NCI-H187 treated with DMSO at 0.1 percent for 48 hours (cell line): ENCODE measurements around the gene RAD51B.

ENCODE experiments used
- DNase-seq: peaks from one replicate; lab custom pipeline; 2025; lab: John Stamatoyannopoulos, UW

Gene RAD51B

DNA sequence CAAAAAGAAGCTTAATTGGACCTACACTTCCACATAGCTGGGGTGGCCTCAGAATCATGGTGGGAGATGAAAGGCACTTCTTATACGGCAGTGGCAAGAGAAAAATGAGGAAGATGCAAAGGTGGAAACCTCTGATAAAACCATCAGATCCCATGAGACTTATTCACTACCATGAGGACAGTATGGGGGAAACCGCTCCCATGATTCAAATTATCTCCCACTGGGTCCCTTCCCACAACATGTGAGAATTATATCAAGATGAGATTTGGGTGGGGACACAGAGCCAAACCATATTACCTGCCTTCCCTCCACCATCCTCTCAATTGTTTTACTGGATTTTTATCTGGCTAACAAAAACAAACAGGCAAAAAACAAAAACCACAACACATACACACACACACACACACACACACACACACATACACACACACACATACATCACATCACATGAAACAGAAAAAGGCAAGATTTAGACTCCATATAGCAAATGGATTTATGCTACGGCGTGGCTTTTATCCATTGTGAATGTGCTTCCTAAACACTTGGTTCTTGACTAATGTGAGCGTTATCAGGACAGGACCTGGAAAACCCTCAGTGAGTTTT is 906.6 kb downstream of the RAD51B start:
- no peak for DNase-seq

DNA sequence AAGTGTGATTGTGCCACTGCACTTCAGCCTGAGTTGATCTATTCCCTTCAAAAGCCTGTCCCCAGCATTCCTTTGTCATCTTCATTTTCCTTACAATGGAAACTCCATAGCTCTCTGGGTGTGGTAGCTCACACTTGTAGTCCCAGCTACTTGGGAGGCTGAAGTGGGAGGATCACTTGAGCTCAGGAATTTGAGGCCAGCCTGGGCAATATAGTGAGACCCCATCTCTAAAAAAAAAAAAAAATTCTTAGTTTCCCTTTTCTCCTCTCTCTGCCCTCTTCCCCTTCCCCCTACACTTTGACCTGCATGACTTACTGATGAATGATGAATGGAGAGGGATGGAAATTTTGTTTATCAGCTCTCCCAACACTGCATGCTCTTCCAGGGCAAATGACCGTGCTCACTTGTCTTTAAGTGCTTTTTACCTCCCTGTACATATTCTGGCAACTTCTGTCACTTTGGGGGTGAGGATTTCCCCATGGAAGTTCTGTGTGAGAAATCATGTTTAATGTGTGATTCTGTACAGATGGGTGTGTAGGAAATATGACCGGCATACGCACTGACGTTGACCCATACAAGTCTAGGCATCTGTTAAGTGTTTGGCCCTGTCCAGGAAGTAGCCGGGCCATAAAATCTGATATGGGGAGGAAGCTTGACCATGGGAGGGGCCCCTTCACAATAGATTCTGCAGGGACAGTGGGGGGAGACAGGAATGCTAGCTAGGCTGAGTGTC is 907.9 kb downstream of the RAD51B start:
- no peak for DNase-seq

DNA sequence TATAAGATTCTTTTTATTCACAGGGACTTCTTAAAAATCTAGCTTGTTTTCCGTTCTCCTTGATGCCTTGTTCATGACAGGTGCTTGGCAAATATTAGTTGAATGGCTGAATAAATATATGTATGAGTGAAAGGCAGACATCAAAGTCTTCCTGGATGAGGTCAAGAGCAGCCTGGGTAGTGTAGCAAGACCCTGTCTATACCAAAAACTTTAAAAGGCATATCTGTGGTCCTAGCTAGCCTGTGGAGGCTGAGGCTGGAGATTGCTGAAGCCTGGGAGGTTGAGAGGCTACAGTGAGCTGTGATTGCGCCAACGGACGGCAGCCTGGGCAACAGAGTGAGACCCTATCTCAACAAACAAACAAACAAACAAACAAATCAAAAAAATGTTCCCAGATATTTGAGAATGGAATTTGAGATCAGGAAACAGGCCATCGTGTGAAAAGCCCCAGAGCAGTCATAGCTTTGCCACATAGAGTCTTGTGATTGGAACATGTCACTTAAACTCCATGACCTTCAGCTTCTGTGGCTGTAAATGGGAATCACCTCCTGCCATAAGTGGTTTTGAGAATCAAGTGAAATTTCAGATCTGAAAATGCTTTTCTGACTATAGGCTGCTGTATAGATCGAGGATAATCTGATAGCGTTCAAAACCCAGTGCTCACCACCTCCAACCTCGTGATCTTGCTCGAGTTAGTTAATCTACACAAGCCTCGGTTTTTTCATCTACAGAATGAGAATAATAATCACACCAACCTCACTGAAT is 908.9 kb downstream of the RAD51B start:
- DNase-seq = no peak

DNA sequence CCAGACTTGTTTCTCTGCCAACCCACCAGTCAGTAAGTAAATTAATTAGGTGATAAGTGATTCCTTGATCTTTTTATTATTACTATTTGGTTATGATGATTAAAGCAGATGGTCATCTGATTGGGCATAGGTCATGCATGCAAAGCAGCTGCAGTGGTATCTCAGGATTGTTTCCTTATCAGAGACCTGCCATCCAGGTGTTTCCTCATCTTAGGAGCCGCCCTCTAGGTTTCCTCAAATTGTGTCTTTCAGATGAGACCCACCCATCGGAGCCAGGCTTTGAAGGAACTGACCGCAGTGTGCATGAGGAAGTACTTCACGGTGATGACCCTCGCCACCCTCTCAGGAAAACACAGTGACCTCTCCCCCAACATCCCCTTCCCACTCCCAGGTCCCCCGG is 910.0 kb downstream of the RAD51B start:
- no peak for DNase-seq

DNA sequence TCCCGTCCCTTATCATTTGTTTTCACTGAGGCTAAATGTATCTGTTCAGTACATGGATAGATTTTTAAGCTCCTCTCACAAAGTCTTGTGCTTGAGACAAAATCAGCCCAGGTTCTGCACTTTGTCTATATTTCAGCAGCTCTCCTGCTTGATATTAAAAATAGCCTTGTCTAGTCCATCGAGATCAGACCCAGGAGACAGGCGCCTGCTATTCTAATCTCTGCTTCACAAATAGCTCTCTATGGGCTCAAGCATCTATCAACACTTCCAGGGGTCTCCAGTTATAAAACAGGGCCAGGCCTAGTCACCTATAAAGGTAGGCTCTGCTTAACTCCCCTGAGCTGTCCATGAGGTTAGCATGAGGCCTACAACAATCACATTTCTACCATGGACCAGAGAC is 910.8 kb downstream of the RAD51B start:
- no peak for DNase-seq

DNA sequence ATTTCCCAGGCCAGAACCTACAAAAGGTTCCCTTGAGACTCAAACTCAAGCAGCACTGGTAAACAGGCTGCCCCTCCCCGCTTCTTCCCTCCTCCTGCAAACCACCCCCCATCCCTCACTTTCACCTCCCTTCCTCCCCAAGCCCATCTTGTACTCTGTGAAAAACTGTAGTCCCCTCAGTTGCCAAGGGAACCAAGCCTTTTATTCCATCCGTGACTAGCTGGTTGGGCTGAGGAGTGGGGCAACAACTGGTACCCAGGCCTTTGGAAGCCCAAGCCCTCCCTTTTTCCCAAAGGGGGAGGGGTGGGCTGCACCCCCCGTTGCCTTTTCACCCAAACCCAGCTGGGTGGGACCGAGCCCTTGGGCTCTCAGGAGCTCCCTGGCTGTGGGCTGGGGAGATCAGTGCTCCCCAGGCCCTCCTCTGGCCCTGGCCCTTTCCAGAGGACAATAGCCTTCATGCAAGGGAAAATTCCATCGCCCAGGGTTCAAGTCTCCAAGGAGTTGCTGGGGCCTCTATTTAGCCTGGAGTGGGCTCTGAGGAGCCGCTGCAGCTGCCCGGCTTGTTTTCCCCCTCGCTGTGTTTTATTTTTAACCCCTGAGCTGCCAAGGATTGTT is 911.3 kb downstream of the RAD51B start:
- DNase-seq = no peak

DNA sequence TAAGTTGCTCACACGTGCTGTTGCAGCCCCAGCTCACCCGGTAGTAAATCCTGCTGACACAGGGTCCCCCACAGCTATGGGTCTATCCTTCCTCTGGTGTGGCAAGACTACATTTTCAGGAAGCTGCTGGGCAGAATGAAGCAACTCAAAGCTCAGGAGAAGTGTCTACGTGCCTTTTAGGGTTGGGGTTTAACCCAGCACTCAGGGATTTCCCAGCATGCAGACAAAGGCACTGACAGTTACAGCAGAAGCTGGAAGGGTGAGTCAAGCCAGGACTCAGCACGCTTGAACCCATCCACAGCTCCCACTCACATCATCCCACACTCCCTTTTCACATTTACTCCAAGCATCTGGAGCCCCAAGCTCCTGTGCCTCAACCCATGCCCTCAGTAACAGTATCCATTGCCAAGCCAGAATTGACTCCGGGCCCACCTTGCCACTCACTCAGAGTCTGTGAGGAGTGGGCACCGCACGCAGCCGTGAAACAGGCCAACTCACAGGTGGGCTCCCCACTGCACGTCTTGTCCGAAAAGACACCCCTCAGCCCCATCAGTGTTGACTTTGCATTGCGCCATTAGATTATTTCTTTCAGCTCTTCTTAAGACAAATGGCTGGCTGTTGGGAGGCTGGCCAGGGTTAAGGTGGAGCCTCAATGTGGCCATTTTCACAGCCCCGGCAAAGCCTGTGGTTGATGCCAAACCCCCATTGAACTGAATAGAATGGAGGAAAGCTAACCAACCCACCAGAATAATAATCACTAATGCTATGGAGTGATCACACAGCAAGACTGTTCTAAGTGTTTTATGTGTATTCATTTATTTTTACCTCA is 913.7 kb downstream of the RAD51B start:
- no peak for DNase-seq

DNA sequence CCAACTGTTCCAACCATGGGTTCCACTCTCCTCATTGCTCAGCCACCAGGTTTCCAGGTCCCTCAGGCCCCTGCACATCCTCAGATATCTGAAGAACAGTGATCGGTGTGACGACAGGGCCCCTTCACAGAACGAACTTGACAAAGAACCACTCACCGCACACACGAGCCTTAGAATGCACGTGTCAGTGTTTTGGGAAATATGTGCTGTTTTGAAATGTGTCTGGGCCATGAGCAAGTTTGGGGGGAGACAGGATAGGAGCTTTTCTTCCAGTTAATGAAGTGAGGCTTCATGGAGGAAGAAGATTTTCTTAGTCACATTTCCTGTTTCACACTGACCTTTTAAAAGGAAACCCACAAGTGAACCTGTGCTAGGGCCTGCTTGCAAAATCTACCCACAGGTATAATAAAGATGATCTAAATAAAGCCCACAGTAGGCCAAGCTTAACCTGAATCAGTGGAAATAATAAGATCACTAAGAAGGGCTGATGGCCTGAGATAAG is 914.7 kb downstream of the RAD51B start:
- no peak for DNase-seq

DNA sequence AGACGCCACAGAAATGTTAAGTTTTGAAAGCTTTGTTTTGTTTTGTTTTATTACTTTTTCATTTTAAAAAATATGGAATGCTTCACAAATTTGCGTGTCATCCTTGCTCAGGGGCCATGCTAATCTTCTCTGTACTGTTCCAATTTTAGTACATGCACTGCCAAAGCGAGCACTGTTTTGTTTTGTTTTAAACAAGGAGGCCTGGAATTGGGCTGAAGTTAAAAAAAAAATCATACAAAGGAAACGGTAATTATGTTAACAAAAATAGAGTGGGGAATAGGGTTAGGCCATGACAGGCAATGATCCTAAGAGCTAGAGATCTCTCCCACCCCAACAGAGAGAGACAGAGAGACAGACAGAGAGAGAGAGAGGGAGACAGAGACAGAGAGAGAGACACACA is 916.3 kb downstream of the RAD51B start:
- DNase-seq = no peak

DNA sequence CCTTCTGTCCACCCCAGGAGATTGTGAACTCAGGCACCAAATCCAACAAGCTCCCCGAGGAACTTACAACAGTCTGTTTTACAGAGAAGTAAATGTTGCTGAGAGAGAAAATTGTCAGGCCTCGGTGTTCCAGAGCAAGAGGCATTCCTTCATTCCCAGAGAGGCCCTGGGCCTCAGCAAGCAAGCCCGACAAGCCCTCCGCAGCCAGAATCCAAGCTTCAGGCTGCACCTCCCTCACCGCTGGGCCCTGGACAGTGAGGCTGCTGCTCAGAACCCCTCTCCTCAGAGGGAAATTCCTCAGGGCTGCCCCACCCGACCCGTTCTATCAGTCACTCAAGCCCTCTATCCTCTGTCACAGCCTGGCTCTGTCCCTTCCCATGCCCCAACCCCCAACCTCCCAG is 916.9 kb downstream of the RAD51B start:
- no peak for DNase-seq

DNA sequence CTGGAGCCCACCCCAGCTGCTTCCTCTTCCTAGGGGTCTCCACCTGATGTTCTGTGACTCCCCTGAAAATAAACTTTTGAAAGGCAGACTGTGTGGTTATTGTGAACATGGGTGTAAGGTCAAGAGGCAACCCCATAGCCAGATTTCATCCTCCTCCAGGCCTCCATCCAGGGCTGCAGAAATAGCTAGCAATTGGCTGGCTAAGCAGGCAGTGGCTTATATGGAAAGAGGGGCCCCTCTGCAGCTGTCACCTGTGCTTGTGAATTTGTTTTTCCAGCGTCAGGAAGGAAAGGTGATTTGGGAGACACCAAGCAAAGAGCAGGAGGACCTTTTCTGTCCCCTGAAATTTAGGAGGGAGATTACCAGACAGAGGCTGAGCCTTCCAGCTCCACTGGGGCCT is 917.5 kb downstream of the RAD51B start:
- no peak for DNase-seq

DNA sequence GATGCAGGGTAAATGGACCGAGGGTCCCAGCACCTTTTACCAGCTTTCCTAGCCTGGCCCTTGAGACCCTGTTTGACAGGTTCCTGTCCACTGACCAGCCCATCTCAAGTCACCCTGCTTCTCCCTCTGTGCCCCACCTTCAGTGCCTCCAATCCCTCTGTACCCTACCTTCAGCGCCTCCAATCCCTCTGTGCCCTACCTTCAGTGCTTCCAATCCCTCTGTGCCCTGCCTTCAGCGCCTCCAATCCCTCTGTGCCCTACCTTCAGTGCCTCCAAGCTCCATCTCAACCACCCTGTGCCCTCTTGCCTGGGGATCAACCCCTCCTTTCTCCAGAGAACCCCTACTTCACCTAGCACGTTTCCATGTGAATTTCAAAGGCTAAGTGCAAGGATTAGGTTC is 919.0 kb downstream of the RAD51B start:
- no peak for DNase-seq

DNA sequence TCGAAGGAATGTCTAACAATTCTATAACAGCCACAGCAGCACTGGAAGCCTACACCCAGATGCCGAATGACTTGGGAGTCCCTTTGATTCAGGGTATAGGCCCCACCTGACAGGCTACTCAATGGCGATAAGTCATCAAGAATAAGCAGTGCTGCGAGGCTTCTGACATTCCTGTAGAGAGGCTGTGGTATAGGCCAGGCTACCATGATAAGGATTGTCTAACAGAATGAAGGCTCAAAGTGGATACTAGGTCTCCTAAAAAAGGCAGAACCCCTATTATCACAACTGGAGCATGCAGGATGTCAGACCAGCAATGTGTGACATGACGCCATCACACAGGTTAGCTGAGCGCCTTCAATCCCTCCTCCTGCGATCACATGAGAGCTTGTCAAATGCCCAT is 920.1 kb downstream of the RAD51B start:
- no peak for DNase-seq

DNA sequence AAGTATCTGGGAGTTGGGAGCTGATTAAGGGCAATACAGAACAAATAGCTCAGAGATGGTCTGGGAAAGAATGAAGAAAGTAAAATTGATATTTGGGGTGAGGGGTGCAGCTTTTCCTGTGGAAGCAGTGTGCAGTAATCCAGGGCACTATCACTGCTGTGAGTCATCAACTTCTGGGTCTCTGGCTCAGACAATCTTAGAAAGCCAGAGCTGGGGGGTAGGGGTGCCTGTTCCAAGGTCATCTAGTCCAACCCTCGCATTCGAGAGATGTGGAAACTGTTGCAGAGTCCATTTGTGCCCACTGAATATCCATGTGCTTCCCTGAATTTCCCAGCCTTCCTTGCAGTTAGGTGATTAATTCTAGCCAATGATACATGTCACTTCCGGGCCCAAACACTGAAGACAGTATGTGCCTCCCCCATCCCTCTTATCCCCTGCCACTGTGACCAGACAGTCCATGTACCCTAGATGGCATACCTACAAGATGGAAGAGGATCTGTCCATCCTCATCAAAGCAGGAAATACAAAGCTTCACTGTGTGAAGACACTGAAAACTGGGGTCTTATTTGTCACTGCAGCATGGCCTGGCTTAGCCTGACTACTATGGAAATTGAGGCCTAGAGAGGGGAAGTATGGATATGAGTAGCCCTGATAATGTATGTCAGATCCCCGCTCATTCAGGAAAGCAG is 921.4 kb downstream of the RAD51B start:
- no peak for DNase-seq

DNA sequence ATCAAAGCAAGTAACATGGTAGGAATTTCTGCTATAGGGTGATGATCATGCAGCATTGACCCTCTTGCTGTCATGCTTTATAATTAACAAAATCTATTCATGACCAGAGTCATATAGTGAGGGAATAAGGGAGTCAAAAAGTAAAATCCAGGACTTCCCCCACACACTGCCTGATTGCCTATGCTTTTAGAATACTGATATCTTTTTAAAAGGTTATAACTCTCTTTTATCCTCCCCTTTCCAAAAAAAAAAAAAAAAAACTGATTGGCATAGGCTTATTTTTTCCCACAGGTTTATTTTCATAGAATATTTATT is 921.9 kb downstream of the RAD51B start:
- no peak for DNase-seq

DNA sequence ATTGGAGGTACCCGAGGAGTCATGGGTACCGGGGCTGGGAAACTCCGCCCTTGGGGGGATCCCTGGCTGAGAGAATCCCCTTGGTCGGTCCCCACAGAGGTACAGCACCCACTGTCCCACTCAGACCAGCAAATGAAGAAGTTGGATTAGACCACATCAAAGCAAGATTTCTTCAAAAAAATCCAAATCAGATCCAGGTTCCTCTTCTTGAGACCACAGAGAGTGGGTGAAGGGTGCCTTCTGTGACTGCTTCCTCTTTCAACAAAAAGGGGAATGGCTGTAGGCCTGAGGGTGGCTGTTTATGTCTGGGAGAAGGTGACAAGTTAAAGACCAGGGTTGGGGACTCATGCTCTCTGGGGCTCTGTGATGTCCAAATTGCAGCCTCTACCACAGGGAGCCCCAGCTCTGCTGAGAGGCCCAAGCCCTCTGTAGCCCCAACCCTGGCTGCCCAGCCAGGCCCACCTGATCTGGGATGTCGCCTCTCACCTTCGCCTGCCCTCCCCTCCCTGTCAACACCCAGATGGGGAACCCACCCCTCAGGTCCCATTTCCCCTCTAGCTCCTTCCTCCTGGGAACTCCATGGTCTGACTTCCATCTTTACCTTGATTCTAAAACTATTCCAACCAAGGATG is 922.4 kb downstream of the RAD51B start:
- no peak for DNase-seq

DNA sequence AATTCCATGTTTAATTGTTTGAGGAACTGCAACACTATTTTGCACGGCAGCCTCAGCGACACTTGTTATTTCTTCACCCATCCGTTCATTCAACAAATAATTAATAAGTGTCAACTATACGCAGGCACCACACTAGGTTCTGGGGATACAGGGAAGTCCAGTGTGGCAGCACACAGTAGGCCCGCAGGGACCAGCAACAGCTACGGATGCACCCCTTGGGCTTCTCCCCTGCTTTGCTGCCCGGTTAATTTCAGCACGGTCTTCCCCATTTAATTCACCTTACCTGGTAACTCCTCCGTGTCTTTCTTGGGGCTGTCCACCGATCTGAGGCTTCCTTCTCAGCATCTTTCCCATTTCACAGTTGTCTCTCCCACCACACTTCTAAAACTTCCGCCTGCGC is 925.0 kb downstream of the RAD51B start:
- no peak for DNase-seq

DNA sequence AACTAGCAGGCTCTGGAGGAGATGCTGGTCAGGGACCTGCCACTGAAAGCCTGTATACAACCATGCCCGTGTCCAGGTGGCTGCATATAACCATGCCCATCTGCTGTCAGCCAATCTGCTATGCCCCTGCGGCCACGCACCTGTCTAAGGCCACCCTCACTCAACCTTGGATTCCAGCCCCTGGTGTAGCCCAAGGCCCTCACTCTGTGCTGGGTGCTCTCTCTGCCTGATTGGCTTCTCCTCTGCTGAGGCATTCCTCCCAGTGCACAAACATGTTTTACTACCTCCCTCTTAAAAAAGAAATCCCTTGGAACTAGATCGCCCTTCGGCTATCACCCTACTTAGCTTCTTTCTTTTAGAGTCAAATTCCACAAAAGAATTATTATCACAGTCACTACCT is 927.8 kb downstream of the RAD51B start:
- no peak for DNase-seq

DNA sequence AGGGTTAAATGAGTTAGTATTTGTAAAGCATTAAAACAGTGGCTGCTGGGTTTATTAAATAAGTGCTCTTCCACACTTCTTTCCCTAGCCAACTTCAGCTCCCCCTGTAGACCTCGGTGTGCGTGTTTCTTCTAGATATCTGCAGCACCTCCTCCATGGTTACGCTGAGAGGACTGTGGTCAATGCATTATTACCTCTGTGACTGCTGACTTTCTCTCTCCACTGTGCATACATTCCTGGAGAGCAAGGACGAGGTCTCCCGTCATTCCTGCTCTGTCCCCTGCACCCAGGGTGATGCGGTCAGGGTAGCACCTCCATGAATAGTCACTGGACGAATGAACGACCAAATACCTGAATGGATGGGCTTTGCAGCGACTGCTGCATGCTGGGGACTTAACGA is 928.7 kb downstream of the RAD51B start:
- DNase-seq = no peak

DNA sequence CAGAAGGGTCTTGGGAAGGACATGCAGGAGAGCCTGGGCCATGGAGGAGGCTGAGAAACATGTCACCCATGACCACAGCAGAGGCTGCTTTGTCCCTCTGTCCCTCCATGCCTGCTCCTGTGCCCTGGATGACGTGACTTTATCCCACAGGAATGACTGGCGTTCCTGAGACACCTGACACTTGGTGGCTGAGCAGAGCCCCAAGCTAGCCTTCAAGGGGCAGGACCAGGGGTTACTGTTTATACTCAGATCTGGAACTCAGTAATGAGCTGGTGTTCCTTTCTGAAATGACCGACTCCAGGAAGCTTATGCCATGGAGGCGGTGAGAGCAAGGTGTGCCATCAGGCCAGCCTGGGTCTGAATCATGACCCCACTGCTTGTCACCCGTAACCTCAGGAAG is 929.1 kb downstream of the RAD51B start:
- DNase-seq = no peak
